Endodermal cell (in vitro differentiated cells): ENCODE results near the gene CD34. TPM values are rescaled to one million over a fixed set of nuclear protein-coding genes. Genes with fewer than 3 reads are reported as not detected.

ENCODE experiments used
- DNase-seq: peaks from one replicate; pipeline ENCODE4 v3.0.0-alpha.2; 2017
- H3K27ac ChIP-seq: 2 replicates; pipeline ENCODE4 v1.5.1; 2013; ENCODE audit warnings: mild to moderate bottlenecking, low read depth, low read length, moderate library complexity
- H3K27me3 ChIP-seq: 2 replicates; pipeline ENCODE4 v1.6.1; 2013; ENCODE audit warnings: mild to moderate bottlenecking, low read length, moderate library complexity; ENCODE audit not compliant: insufficient read depth, control insufficient read depth, poor library complexity, severe bottlenecking
- H3K36me3 ChIP-seq: 2 replicates; pipeline ENCODE4 v1.7.0; 2013; ENCODE audit warnings: mild to moderate bottlenecking, low read length, moderate library complexity; ENCODE audit not compliant: control insufficient read depth, insufficient read depth
- H3K4me1 ChIP-seq: one replicate; pipeline ENCODE4 v1.7.0; 2013; ENCODE audit warnings: low read length; ENCODE audit not compliant: control insufficient read depth, insufficient read depth
- H3K4me3 ChIP-seq: 2 replicates; pipeline ENCODE4 v1.5.1; 2013; ENCODE audit warnings: mild to moderate bottlenecking, low read length, moderate library complexity
- H3K9ac ChIP-seq: 2 replicates; pipeline ENCODE4 v1.6.1; 2013; ENCODE audit warnings: mild to moderate bottlenecking, low read length, moderate library complexity; ENCODE audit not compliant: poor library complexity, severe bottlenecking; ENCODE audit errors: extremely low read depth
- H3K9me3 ChIP-seq: 2 replicates; pipeline ENCODE4 v1.6.1; 2013; ENCODE audit warnings: mild to moderate bottlenecking, low read length, moderate library complexity; ENCODE audit not compliant: control insufficient read depth
- H3K27ac Mint-ChIP-seq: 2 replicates; pipeline ENCODE4 v1.8.0; 2020; ENCODE audit warnings: mixed read lengths
- H3K27me3 Mint-ChIP-seq: 2 replicates; pipeline ENCODE4 v1.8.0; 2021; ENCODE audit warnings: mild to moderate bottlenecking, mixed read lengths; ENCODE audit not compliant: insufficient read depth
- H3K36me3 Mint-ChIP-seq: 2 replicates; pipeline ENCODE4 v1.8.0; 2020; ENCODE audit warnings: low read depth, mixed read lengths
- H3K4me1 Mint-ChIP-seq: 2 replicates; pipeline ENCODE4 v1.8.0; 2020; ENCODE audit warnings: mixed read lengths
- H3K4me3 Mint-ChIP-seq: 2 replicates; pipeline ENCODE4 v1.8.0; 2020; ENCODE audit warnings: mild to moderate bottlenecking, moderate library complexity, mixed read lengths
- H3K9me3 Mint-ChIP-seq: 2 replicates; pipeline ENCODE4 v1.8.0; 2020; ENCODE audit warnings: mild to moderate bottlenecking, mixed read lengths
- WGBS, 2 experiments: methylation state at CpG; one replicate each; pipeline versions ENCODE4 v1.1.5 to v1.1.7; 2013; ENCODE audit warnings: missing lambda C conversion rate in 2 of 2, mixed read lengths in 1 of 2; ENCODE audit not compliant: insufficient coverage in 1 of 2, insufficient read length in 1 of 2; 5-methylcytosine and 5-hydroxymethylcytosine counted together
- total RNA-seq, 2 donors: library from RNA; stranded (reverse); fragmentation: NEBNext Ultra II Directional in 1 of 2; extraction: Animal tissue kit (Norgen Biotek cat#: 25700) in 1 of 2; gene quantifications; 2 replicates in 1 of 2; 3 replicates in 1 of 2; pipeline ENCODE4 v1.2.1, GENCODE V29; 2021
- TF ChIP-seq, protein P1 (sequence below): fragments of 200-600 bp; sonication (generic); conservative IDR thresholded peaks from 2 replicates; pipeline ENCODE4 v1.5.0; 2021; ENCODE audit warnings: antibody characterized with exemption, mild to moderate bottlenecking

CD34 gene
- total RNA-seq, 2 donors from 2014 or later = 1.6 to 6.9 TPM

DNA sequence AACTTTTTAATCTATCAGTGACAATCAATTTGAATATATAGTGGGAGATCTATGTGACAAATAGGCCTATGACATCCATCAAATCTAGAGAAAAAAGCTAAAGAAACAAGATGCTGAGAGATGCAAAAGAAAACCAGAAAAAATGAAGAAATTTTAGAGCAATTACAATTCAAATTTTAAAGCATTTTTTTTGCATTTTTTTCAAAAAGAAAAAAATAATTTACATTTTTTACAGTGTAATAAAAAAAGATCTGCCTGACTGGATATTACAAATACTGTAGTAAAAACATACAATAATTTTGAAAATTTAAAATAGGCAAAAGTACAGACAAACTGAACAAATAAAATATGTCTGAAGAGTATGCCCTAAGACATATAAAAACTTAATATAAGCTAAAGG lies 14.4 kb downstream of the CD34 start:
- Mint-ChIP-seq H3K27ac (no peak overlapping the region), H3K36me3 (no peaks in the 10 kb centered on the region), H3K4me3 (no peak overlapping the region), H3K4me1 (no peaks in the 10 kb centered on the region), H3K9me3 (no peaks in the 10 kb centered on the region), H3K27me3 (peaks cover 21% of the 10 kb centered on the region)
- no peak overlapping the region for H3K4me3 ChIP-seq
- peaks cover 18% of the 10 kb centered on the region for H3K27me3 ChIP-seq
- no peaks in the 10 kb centered on the region for H3K9me3 ChIP-seq
- TF ChIP-seq, protein P1, sequence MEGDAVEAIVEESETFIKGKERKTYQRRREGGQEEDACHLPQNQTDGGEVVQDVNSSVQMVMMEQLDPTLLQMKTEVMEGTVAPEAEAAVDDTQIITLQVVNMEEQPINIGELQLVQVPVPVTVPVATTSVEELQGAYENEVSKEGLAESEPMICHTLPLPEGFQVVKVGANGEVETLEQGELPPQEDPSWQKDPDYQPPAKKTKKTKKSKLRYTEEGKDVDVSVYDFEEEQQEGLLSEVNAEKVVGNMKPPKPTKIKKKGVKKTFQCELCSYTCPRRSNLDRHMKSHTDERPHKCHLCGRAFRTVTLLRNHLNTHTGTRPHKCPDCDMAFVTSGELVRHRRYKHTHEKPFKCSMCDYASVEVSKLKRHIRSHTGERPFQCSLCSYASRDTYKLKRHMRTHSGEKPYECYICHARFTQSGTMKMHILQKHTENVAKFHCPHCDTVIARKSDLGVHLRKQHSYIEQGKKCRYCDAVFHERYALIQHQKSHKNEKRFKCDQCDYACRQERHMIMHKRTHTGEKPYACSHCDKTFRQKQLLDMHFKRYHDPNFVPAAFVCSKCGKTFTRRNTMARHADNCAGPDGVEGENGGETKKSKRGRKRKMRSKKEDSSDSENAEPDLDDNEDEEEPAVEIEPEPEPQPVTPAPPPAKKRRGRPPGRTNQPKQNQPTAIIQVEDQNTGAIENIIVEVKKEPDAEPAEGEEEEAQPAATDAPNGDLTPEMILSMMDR = no peak
- no peak overlapping the region for H3K9ac ChIP-seq
- no peak for DNase-seq
- H3K36me3 ChIP-seq = no peaks in the 10 kb centered on the region
- no peaks in the 10 kb centered on the region for H3K4me1 ChIP-seq
- no peak overlapping the region for H3K27ac ChIP-seq

DNA sequence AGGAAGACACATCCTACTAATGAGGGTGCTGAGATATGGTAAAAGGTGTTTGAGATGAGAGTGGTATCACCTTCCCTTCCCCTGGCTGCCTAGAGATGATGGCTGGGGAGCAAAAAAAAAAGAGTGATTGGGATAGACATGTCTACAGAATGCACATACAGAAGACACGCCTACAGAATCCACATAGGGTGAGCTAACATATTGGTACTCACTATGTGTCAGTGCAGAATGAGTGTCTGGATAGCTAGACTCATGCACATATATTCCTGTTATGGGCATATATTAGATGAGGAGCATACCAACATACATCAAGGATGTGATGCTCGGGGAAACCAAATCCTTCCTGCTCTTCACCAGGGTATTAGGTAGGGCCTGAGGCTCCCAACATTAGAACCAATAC lies 16.2 kb downstream of the CD34 start:
- Mint-ChIP-seq H3K4me1 (no peaks in the 10 kb centered on the region), H3K4me3 (no peak overlapping the region), H3K27ac (no peak overlapping the region), H3K27me3 (peaks cover 18% of the 10 kb centered on the region), H3K36me3 (no peaks in the 10 kb centered on the region), H3K9me3 (no peaks in the 10 kb centered on the region)
- Histone ChIP-seq H3K36me3 (no peaks in the 10 kb centered on the region), H3K9ac (no peak overlapping the region), H3K4me1 (no peaks in the 10 kb centered on the region), H3K9me3 (no peaks in the 10 kb centered on the region), H3K27ac (no peak overlapping the region), H3K4me3 (no peak overlapping the region), H3K27me3 (peaks cover 18% of the 10 kb centered on the region)
- peak; percentile 1 for DNase-seq
- TF ChIP-seq, protein P1 = no peak
- whole genome bisulfite sequencing, 2 experiments = 82 to 97% methylated on average over 2 of the region's 2 CpGs

DNA sequence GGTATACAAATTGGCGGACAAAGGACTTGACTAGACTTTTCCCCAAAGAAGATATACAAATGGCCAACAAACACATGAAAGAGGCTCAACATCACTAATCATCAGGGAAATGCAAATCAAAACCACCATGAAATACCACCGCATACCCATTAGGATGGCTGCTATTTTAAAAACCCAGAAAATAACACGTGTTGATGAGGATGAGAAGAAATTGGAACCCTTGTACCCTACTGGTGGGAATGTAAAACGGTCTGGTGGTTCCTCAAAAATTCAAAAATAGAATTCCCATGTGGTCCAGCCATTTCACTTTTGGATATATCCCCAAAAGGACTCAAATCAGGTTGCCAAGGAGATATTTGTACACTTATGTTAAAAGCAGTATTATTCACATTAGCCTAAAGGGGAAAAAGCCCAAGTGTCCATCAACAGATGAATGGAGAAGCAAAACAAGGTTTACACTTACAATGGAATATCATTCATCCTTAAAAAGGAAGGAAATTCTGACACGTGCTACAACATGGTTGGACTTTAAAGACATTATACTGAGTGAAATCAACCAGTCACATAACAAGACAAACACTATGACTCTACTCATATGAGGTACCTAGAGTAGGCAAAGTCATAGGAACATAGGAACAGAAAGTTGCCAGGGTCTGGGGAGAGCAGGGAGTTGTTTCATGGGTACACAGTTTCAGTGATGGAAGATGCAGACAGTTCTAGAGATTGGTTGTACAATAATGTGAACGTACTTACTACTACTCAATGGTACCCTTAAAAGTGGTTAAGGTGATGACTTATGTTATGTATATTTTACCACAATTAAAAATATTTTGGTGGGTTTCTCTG lies 17.0 kb downstream of the CD34 start:
- no peaks in the 10 kb centered on the region for H3K4me1 Mint-ChIP-seq
- H3K36me3 Mint-ChIP-seq = no peaks in the 10 kb centered on the region
- no peaks in the 10 kb centered on the region for H3K4me1 ChIP-seq
- H3K9me3 Mint-ChIP-seq = no peaks in the 10 kb centered on the region
- TF ChIP-seq, protein P1 = no peak
- H3K27me3 ChIP-seq = peaks cover 18% of the 10 kb centered on the region
- H3K27ac ChIP-seq = no peak overlapping the region
- no peak overlapping the region for H3K27ac Mint-ChIP-seq
- H3K27me3 Mint-ChIP-seq = peaks cover 14% of the 10 kb centered on the region
- no peak for DNase-seq
- H3K4me3 Mint-ChIP-seq = no peak overlapping the region
- no peaks in the 10 kb centered on the region for H3K36me3 ChIP-seq
- H3K9me3 ChIP-seq = no peaks in the 10 kb centered on the region
- no peak overlapping the region for H3K4me3 ChIP-seq
- WGBS, 2 experiments = 80 to 93% methylated on average over 2 to 6 of the region's 6 CpGs
- H3K9ac ChIP-seq = no peak overlapping the region
